GM19240 (cell line): ENCODE results near the gene CEP85L.

Source experiments
- DNase-seq: peaks from one replicate; pipeline ENCODE4 v3.0.0; 2011; ENCODE audit warnings: low spot score; ENCODE audit not compliant: insufficient read length

Gene CEP85L

GRCh38 chr6:118502169-118502568 lies 149.2 kb downstream of the CEP85L start:
- DNase-seq = no peak

GRCh38 chr6:118501765-118502164 lies 149.6 kb downstream of the CEP85L start:
- no peak for DNase-seq

GRCh38 chr6:118501099-118501498 lies 150.3 kb downstream of the CEP85L start:
- no peak for DNase-seq

GRCh38 chr6:118500130-118501015 lies 151.0 kb downstream of the CEP85L start:
- no peak for DNase-seq

- DNase-seq = no peak
Measured at GRCh38 chr6:118495485-118496280, 155.7 kb downstream of the CEP85L start.

GRCh38 chr6:118494091-118494490 lies 157.3 kb downstream of the CEP85L start:
- DNase-seq = no peak

GRCh38 chr6:118489990-118490389 lies 161.4 kb downstream of the CEP85L start:
- DNase-seq = no peak

GRCh38 chr6:118488631-118489030 lies 162.8 kb downstream of the CEP85L start:
- no peak for DNase-seq

GRCh38 chr6:118485601-118486550 lies 165.5 kb downstream of the CEP85L start:
- no peak for DNase-seq

GRCh38 chr6:118476551-118476950 lies 174.8 kb downstream of the CEP85L start:
- no peak for DNase-seq

- no peak for DNase-seq
Measured at GRCh38 chr6:118473266-118473665, 178.1 kb downstream of the CEP85L start.

- DNase-seq = no peak
Measured at GRCh38 chr6:118469468-118469867, 181.9 kb downstream of the CEP85L start.

GRCh38 chr6:118468682-118469465 lies 182.5 kb downstream of the CEP85L start:
- no peak for DNase-seq

GRCh38 chr6:118467181-118467580 lies 184.2 kb downstream of the CEP85L start:
- no peak for DNase-seq

- no peak for DNase-seq
Measured at GRCh38 chr6:118464620-118465019, 186.8 kb downstream of the CEP85L start.

GRCh38 chr6:118460958-118461470 lies 190.4 kb downstream of the CEP85L start:
- no peak for DNase-seq

- DNase-seq = no peak
Measured at GRCh38 chr6:118456982-118457381, 194.4 kb downstream of the CEP85L start.

- no peak for DNase-seq
Measured at GRCh38 chr6:118451839-118452238, 199.6 kb downstream of the CEP85L start.

GRCh38 chr6:118444796-118445195 lies 206.6 kb downstream of the CEP85L start:
- DNase-seq = no peak

GRCh38 chr6:118436482-118436881 lies 214.9 kb downstream of the CEP85L start:
- no peak for DNase-seq
